Mesenchymal stem cell (in vitro differentiated cells and primary cell): ENCODE results near the gene CDC42EP4.
"Not testable (repeated sequence)": the region's sequence is repeated elsewhere in the genome, so short reads cannot be mapped to it uniquely, and the experiment has no call there.

ENCODE experiments used
- DNase-seq: peaks from one replicate; pipeline ENCODE4 v3.0.0-alpha.2; 2013
- H2AFZ ChIP-seq: one replicate; pipeline ENCODE4 v1.6.1; 2013; ENCODE audit warnings: low read depth, mild to moderate bottlenecking, control low read depth, inconsistent platforms, low read length, moderate library complexity
- H2AK5ac ChIP-seq: 2 replicates; pipeline ENCODE4 v1.6.1; 2013; ENCODE audit warnings: low read length, moderate library complexity, mild to moderate bottlenecking, inconsistent platforms; ENCODE audit not compliant: severe bottlenecking
- H2BK120ac ChIP-seq: one replicate; pipeline ENCODE4 v1.6.1; 2013; ENCODE audit warnings: low read depth, mild to moderate bottlenecking, inconsistent platforms, low read length, moderate library complexity
- H2BK12ac ChIP-seq, 2 experiments: one replicate each; pipeline ENCODE4 v1.6.1; 2013; ENCODE audit warnings: inconsistent platforms in 2 of 2, low read length in 2 of 2, mild to moderate bottlenecking in 2 of 2, moderate library complexity in 2 of 2, control low read depth in 1 of 2
- H2BK15ac ChIP-seq: one replicate; pipeline ENCODE4 v1.6.1; 2013; ENCODE audit warnings: mild to moderate bottlenecking, low read depth, inconsistent platforms; ENCODE audit not compliant: poor library complexity, severe bottlenecking
- H2BK5ac ChIP-seq: 2 replicates; pipeline ENCODE4 v1.6.1; 2013; ENCODE audit warnings: low read depth, mild to moderate bottlenecking, low read length, control low read depth, inconsistent platforms; ENCODE audit not compliant: poor library complexity, severe bottlenecking
- H3K14ac ChIP-seq, 2 experiments: one replicate each; pipeline ENCODE4 v1.6.1; 2013; ENCODE audit warnings: inconsistent platforms in 2 of 2, low read length in 2 of 2, control low read depth in 1 of 2, mild to moderate bottlenecking in 1 of 2, moderate library complexity in 1 of 2
- H3K18ac ChIP-seq, 2 experiments: one replicate each; pipeline ENCODE4 v1.6.1; 2013; ENCODE audit warnings: inconsistent platforms in 2 of 2, low read length in 2 of 2, control low read depth in 1 of 2, low read depth in 1 of 2, mild to moderate bottlenecking in 1 of 2
- H3K23ac ChIP-seq, 2 experiments: one replicate each; pipeline ENCODE4 v1.6.1; 2013; ENCODE audit warnings: inconsistent platforms in 2 of 2, low read length in 2 of 2, mild to moderate bottlenecking in 2 of 2, moderate library complexity in 2 of 2, control low read depth in 1 of 2
- H3K27ac ChIP-seq: 2 replicates; pipeline ENCODE4 v1.5.1; 2013; ENCODE audit warnings: mild to moderate bottlenecking, moderate library complexity, low read length, control low read depth, inconsistent platforms; ENCODE audit not compliant: poor library complexity, severe bottlenecking
- H3K27me3 ChIP-seq, 2 experiments: 2 replicates each; pipeline versions ENCODE4 v1.6.1 to v1.7.0; 2013; ENCODE audit warnings: low read length in 2 of 2, mild to moderate bottlenecking in 2 of 2, moderate library complexity in 2 of 2, control low read depth in 1 of 2, inconsistent platforms in 1 of 2; ENCODE audit not compliant: control insufficient read depth in 1 of 2, insufficient read depth in 1 of 2
- H3K36me3 ChIP-seq, 2 experiments: 2 replicates each; pipeline versions ENCODE4 v1.6.1 to v1.7.0; 2013; ENCODE audit warnings: low read length in 2 of 2, control low read depth in 1 of 2, inconsistent platforms in 1 of 2, low read depth in 1 of 2, mild to moderate bottlenecking in 1 of 2; ENCODE audit not compliant: insufficient read depth in 2 of 2, control insufficient read depth in 1 of 2
- H3K4ac ChIP-seq, 2 experiments: one replicate each; pipeline ENCODE4 v1.6.1; 2013; ENCODE audit warnings: inconsistent platforms in 2 of 2, low read length in 2 of 2, mild to moderate bottlenecking in 2 of 2, moderate library complexity in 2 of 2, control low read depth in 1 of 2, low read depth in 1 of 2
- H3K4me1 ChIP-seq: 2 replicates; pipeline ENCODE4 v1.6.1; 2013; ENCODE audit warnings: low read depth, low read length, control low read depth; ENCODE audit not compliant: control insufficient read depth, insufficient read depth
- H3K4me2 ChIP-seq: 2 replicates; pipeline ENCODE4 v1.6.1; 2013; ENCODE audit warnings: low read length, mild to moderate bottlenecking, inconsistent platforms; ENCODE audit not compliant: poor library complexity, severe bottlenecking
- H3K4me3 ChIP-seq, 2 experiments: 2 replicates each; pipeline versions ENCODE4 v1.5.1 to v1.7.0; 2013; ENCODE audit warnings: low read length in 2 of 2, mild to moderate bottlenecking in 2 of 2, control low read depth in 1 of 2, low read depth in 1 of 2; ENCODE audit not compliant: insufficient read depth in 1 of 2
- H3K79me1 ChIP-seq: replicated peaks from 2 replicates; pipeline ENCODE4 v1.6.1; 2013; ENCODE audit warnings: mild to moderate bottlenecking, control low read depth, low read length, inconsistent platforms; ENCODE audit not compliant: poor library complexity, severe bottlenecking
- H3K9ac ChIP-seq: 2 replicates; pipeline ENCODE4 v1.7.0; 2013; ENCODE audit warnings: mild to moderate bottlenecking, low read length, moderate library complexity
- H3K9me3 ChIP-seq: 2 replicates; pipeline ENCODE4 v1.7.0; 2013; ENCODE audit warnings: mild to moderate bottlenecking, low read length; ENCODE audit not compliant: control insufficient read depth
- H4K8ac ChIP-seq: one replicate; pipeline ENCODE4 v1.6.1; 2013; ENCODE audit warnings: inconsistent platforms, mild to moderate bottlenecking, low read length, moderate library complexity
- H4K91ac ChIP-seq: one replicate; pipeline ENCODE4 v1.6.1; 2013; ENCODE audit warnings: mild to moderate bottlenecking, low read length, inconsistent platforms
- WGBS: methylation state at CpG from one replicate; pipeline ENCODE4 v1.1.7; 2013; ENCODE audit warnings: mixed read lengths; 5-methylcytosine and 5-hydroxymethylcytosine counted together

CDC42EP4 gene

DNA sequence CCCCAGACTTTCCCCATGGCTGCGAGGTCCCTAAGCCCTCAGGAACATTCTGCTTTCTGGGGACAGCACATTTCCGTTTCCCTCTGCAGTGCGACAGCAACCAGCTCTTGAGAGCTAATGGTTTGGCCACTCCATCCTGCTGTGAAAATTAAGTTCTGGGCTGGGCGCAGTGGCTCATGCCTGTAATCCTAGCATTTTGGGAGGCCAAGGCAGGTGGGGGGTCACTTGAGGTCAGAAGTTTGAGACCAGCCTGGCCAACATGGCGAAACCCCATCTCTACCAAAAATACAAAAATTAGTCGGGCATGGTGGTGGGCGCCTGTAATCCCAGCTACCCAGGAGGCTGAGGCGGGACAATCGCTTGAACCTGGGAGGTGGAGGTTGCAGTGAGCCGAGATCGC is 1.1 kb upstream of the CDC42EP4 start:
- peak overlapping the region; percentile 42 for H4K8ac ChIP-seq
- H3K9ac ChIP-seq: peak overlapping the region; percentile 96
- DNase-seq, H3K4me2 ChIP-seq, H3K27ac ChIP-seq, H3K4ac ChIP-seq, H3K14ac ChIP-seq, H2AFZ ChIP-seq, H2BK12ac ChIP-seq, H3K36me3 ChIP-seq, H3K9me3 ChIP-seq, H2AK5ac ChIP-seq, H3K79me1 ChIP-seq, H2BK15ac ChIP-seq, H2BK120ac ChIP-seq, H2BK5ac ChIP-seq, H3K27me3 ChIP-seq, H3K4me3 ChIP-seq, H4K91ac ChIP-seq, H3K23ac ChIP-seq, H3K18ac ChIP-seq: not testable (repeated sequence)
- peaks cover 25% of the 10 kb centered on the region for H3K4me1 ChIP-seq
- WGBS: 67% methylated on average over 4 of the region's 11 CpGs

DNA sequence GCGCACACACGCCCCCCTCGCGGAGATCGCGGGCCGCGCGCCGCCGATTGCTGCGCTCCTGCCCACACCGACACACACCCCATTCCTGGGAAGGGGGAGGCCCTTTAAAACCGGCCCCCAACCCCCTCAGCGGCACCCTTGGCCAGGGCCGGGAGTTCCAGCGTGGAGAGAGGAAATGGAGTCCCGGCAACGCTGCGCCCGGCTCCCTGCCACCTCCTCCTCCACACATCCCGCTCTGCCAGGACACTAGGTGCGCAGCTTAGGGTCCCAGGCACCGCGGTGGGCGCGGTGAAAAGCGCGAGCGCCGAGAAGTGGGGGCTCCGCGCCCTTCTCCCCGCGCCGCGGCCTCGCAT is 397 bp downstream of the CDC42EP4 start:
- Histone ChIP-seq H3K14ac (peak overlapping the region in 1 of 2 experiments; percentile 57), H2AK5ac (no peak overlapping the region), H2BK12ac (peak overlapping the region in 1 of 2 experiments; percentile 59), H3K4me1 (peaks cover 26% of the 10 kb centered on the region), H3K18ac (peak overlapping the region; percentile 69 to 97), H3K4ac (peak overlapping the region; percentile 19 to 93), H2AFZ (peak overlapping the region; percentile 72), H3K4me2 (peak overlapping the region; percentile 89), H3K79me1 (no peaks in the 10 kb centered on the region), H2BK5ac (no peak overlapping the region), H3K9me3 (no peaks in the 10 kb centered on the region), H2BK15ac (peak overlapping the region; percentile 44), H4K91ac (no peak overlapping the region), H2BK120ac (no peak overlapping the region), H3K9ac (peak overlapping the region; percentile 96), H3K4me3 (peak overlapping the region; percentile 71 to 95), H3K23ac (peak overlapping the region in 1 of 2 experiments; percentile 96), H3K27me3 (no peaks in the 10 kb centered on the region), H4K8ac (no peak overlapping the region), H3K27ac (peak overlapping the region; percentile 68), H3K36me3 (peaks cover 6 to 8% of the 10 kb centered on the region in 2 experiments)
- under 1% methylated on average over 36 of the region's 38 CpGs for WGBS
- no peak for DNase-seq

DNA sequence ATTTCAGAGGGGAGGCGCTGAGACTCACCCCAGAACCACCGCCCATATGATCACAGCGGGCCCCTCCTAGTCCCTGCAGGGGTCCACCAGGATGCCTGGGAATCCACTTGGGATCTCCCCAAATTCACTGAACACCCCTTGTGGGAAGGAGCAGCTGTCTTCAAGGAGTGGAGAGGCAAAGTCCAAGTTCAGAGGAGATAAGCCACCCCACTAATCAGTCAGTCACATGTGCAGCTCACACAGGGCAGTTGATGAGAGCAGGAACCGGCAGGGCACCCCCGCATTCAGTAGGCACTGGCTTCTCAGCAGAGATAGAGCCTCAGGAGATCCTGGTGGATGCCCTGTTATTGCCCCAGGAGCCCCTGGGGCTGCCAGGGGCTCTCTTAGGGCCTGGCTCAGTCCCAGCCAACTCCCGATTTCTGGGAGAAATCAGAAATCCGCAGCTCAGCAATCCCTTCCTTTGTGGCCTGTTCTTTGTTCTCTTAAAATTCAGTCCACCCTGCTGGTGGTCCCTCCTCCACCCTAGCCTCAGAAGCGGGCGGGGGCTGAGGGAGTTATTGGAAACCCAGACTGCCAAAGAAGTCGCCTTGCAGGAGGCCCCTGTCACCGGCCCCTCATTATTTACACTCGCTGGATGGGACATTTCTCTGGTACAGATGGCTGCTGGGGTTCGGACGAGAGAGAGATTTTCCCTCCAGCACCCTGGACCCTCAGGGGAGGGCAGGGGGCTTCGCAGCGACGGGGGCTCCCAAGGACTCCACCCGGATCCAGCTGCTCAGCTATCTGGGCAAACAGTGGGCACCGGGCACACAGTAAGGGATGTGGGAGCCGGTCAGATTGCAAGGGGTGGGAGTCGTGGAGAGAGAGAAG is 1.8 kb downstream of the CDC42EP4 start:
- Histone ChIP-seq H4K91ac (peak overlapping the region; percentile 94), H3K4me3 (peak overlapping the region; percentile 71 to 95), H3K14ac (peak overlapping the region; percentile 47 to 95), H3K36me3 (peaks cover 6 to 8% of the 10 kb centered on the region in 2 experiments), H2AFZ (no peak overlapping the region), H3K4me2 (peak overlapping the region; percentile 96), H3K9me3 (no peaks in the 10 kb centered on the region), H3K4ac (peak overlapping the region; percentile 97 to 98), H3K27me3 (no peaks in the 10 kb centered on the region), H3K27ac (peak overlapping the region; percentile 97), H3K4me1 (peaks cover 39% of the 10 kb centered on the region), H2BK120ac (peak overlapping the region; percentile 83), H2BK5ac (peak overlapping the region; percentile 95), H3K18ac (peak overlapping the region; percentile 98 to 99), H3K9ac (peak overlapping the region; percentile 96), H3K79me1 (no peaks in the 10 kb centered on the region), H2AK5ac (peak overlapping the region; percentile 87), H4K8ac (peak overlapping the region; percentile 96), H2BK15ac (peak overlapping the region; percentile 100), H3K23ac (peak overlapping the region; percentile 54 to 84), H2BK12ac (peak overlapping the region; percentile 79 to 98)
- 5% methylated on average over 18 of the region's 21 CpGs for WGBS
- peak; percentile 44 for DNase-seq

DNA sequence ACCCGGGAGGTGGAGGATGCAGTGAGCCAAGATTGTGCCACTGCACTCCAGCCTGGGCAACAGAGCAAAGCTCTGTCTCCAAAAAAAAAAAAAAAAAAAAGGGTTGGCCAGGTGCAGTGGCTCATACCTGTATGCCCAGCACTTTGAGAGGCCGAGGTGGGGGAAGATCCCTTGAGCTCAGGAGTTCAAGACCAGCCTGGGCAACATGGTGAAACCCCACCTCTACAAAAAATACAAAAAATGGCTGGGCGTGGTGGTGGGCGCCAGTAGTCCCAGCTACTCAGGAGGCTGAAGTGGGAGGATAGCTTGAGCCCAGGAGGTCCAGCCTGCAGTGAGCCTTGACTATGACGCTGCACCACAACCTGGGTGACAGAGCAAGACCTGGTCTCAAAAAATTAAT is 2.8 kb downstream of the CDC42EP4 start:
- not testable (repeated sequence) for H2BK15ac ChIP-seq, H3K27ac ChIP-seq, H2BK5ac ChIP-seq, H3K9me3 ChIP-seq, H3K79me1 ChIP-seq, H3K23ac ChIP-seq, H4K91ac ChIP-seq, H2AK5ac ChIP-seq, DNase-seq, H3K36me3 ChIP-seq, H2AFZ ChIP-seq, H2BK12ac ChIP-seq, H4K8ac ChIP-seq, H3K27me3 ChIP-seq, H3K18ac ChIP-seq, H2BK120ac ChIP-seq, H3K14ac ChIP-seq
- peak overlapping the region in 1 of 2 experiments; percentile 17 for H3K4ac ChIP-seq
- peak overlapping the region in 1 of 2 experiments; percentile 95 for H3K4me3 ChIP-seq
- peak overlapping the region; percentile 96 for H3K9ac ChIP-seq
- 69% methylated on average over 3 of the region's 5 CpGs for WGBS
- peaks cover 47% of the 10 kb centered on the region for H3K4me1 ChIP-seq
- peak overlapping the region; percentile 96 for H3K4me2 ChIP-seq
